ENCODE measurements around the gene NDUFB4.

NDUFB4 gene

GRCh38 chr3:120640231-120640630 is 44.1 kb downstream of the NDUFB4 start:
- no peak for DNase-seq

- DNase-seq: no peak
Observed at GRCh38 chr3:120641696-120642246, 45.6 kb downstream of the NDUFB4 start.

- no peak for DNase-seq
Observed at GRCh38 chr3:120642368-120642948, 46.3 kb downstream of the NDUFB4 start.

- DNase-seq: no peak
Observed at GRCh38 chr3:120645083-120645845, 49.1 kb downstream of the NDUFB4 start.

- DNase-seq: no peak
Observed at GRCh38 chr3:120646771-120647432, 50.8 kb downstream of the NDUFB4 start.

- no peak for DNase-seq
Observed at GRCh38 chr3:120648290-120648689, 52.2 kb downstream of the NDUFB4 start.

GRCh38 chr3:120649830-120650233 is 53.7 kb downstream of the NDUFB4 start:
- no peak for DNase-seq

GRCh38 chr3:120650311-120650710 is 54.2 kb downstream of the NDUFB4 start:
- DNase-seq: no peak
